ENCODE measurements around the gene EXPH5.

DNA sequence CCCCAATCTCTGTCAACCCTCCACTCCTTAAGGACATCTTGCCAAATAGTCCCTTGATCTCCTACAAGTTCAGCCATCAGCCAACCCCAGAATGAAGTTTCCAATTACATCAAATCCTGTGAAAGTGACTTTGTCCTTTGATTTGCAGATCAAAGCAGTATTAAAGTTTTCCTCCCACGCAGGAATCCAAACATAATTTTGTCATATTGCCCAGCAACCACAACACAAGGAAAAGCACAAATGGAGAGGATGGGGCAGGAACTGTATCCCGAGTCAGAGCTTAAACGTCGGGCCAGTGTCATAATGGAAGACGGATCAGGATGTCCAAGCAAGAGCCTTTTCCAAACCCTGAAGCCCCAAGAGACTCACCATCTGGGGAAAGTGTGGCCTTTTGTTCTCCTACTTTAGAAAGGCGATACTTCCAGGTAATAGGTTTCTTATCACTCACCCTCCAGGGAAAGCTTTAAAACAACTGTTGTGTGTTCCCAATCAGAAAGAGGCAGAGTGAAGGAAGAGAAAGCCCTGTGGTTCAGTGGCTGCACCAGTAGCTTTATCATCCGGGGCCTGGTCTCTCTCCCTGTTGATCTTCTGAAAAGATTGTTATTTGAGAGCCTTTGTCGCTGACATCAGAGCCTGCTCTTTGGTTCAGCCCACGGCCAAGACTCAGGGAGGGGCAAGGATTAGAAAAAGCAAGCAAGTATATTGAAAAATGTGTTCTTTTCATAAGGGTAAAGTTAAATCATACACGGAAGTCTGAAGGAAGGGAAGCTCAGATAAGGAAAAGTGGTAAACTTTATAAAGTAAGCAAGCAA lies 41.7 kb downstream of the EXPH5 start:
- no peak for TF ChIP-seq CTCF (conservative IDR thresholded peaks at IDR 0.05)
- no peak for TF ChIP-seq EZH2 (IDR thresholded peaks at IDR 0.05; ENCODE audit: low read depth)
